CD14-positive monocyte (primary cell): ENCODE results near the gene IPO4. TPM values are rescaled to one million over a fixed set of nuclear protein-coding genes. Genes with fewer than 3 reads are reported as not detected.

Experiments
- DNase-seq, 3 donors: peaks; one replicate each; pipeline ENCODE4 v3.0.0-alpha.2; 2011 to 2022
- H2AFZ ChIP-seq: 2 replicates; pipeline ENCODE4 v1.6.0; 2012; ENCODE audit warnings: mild to moderate bottlenecking, low read depth, low read length, inconsistent platforms; ENCODE audit not compliant: insufficient read depth, poor library complexity, severe bottlenecking
- H3K27ac ChIP-seq, 2 donors: 1 replicate in 1 of 2; 2 replicates in 1 of 2; pipeline ENCODE4 v1.5.1; 2012 to 2013; ENCODE audit warnings: low read length in 2 of 2, control low read depth in 1 of 2, inconsistent platforms in 1 of 2, low read depth in 1 of 2, mild to moderate bottlenecking in 1 of 2
- H3K27me3 ChIP-seq, 2 donors: one replicate each; pipeline versions ENCODE4 v1.6.0 to v1.6.1; 2011 to 2013; ENCODE audit warnings: low read length in 2 of 2; ENCODE audit not compliant: control insufficient read depth in 2 of 2, insufficient read depth in 2 of 2
- H3K36me3 ChIP-seq, 2 donors: replicated peaks in 1 of 2; 1 replicate in 1 of 2; 2 replicates in 1 of 2; pipeline versions ENCODE4 v1.5.1 to v1.6.1; 2012 to 2013; ENCODE audit warnings: low read length in 2 of 2, control low read depth in 1 of 2, inconsistent platforms in 1 of 2, mild to moderate bottlenecking in 1 of 2; ENCODE audit not compliant: insufficient read depth in 2 of 2, control insufficient read depth in 1 of 2
- H3K4me1 ChIP-seq, 2 donors: 1 replicate in 1 of 2; 2 replicates in 1 of 2; pipeline versions ENCODE4 v1.5.1 to v1.6.1; 2012 to 2013; ENCODE audit warnings: low read length in 2 of 2, control low read depth in 1 of 2, inconsistent platforms in 1 of 2, mild to moderate bottlenecking in 1 of 2, moderate library complexity in 1 of 2; ENCODE audit not compliant: insufficient read depth in 2 of 2, control insufficient read depth in 1 of 2
- H3K4me2 ChIP-seq: replicated peaks from 2 replicates; pipeline ENCODE3; 2012; ENCODE audit warnings: low read length, moderate library complexity, mild to moderate bottlenecking; ENCODE audit not compliant: poor library complexity, severe bottlenecking; ENCODE audit errors: extremely low read depth
- H3K4me3 ChIP-seq, 3 experiments: fragments of 200-600 bp in 1 of 3; sonication (generic) in 1 of 3; replicated peaks in 1 of 3; 1 replicate in 2 of 3; 2 replicates in 1 of 3; pipeline ENCODE4 v1.5.1; 2011 to 2013; ENCODE audit warnings: low read length in 3 of 3, mild to moderate bottlenecking in 3 of 3, control low read depth in 2 of 3, low read depth in 2 of 3, inconsistent platforms in 1 of 3, moderate library complexity in 1 of 3
- H3K79me2 ChIP-seq: 2 replicates; pipeline ENCODE4 v1.6.0; 2012; ENCODE audit warnings: mild to moderate bottlenecking, control low read depth, inconsistent platforms, low read length, moderate library complexity; ENCODE audit not compliant: insufficient read depth
- H3K9ac ChIP-seq: 2 replicates; pipeline ENCODE4 v1.6.0; 2017; ENCODE audit warnings: low read length, mild to moderate bottlenecking; ENCODE audit not compliant: insufficient read depth, poor library complexity, severe bottlenecking
- H3K9me3 ChIP-seq, 2 donors: replicated peaks in 1 of 2; 1 replicate in 1 of 2; 2 replicates in 1 of 2; pipeline versions ENCODE4 v1.5.1 to v1.6.1; 2012 to 2013; ENCODE audit warnings: low read length in 2 of 2, control low read depth in 1 of 2; ENCODE audit not compliant: control insufficient read depth in 1 of 2, insufficient read depth in 1 of 2
- H4K20me1 ChIP-seq: 2 replicates; pipeline ENCODE4 v1.6.0; 2012; ENCODE audit warnings: mild to moderate bottlenecking, low read length, control low read depth, moderate library complexity; ENCODE audit not compliant: insufficient read depth
- H3K27ac Mint-ChIP-seq, 7 donors: one replicate each; pipeline ENCODE4 v1.8.0; 2020; ENCODE audit warnings: mild to moderate bottlenecking in 7 of 7, mixed read lengths in 7 of 7, moderate library complexity in 6 of 7, inconsistent platforms in 2 of 7
- H3K27me3 Mint-ChIP-seq, 3 donors: one replicate each; pipeline ENCODE4 v1.8.0; 2021 to 2022; ENCODE audit warnings: low read depth in 3 of 3, mild to moderate bottlenecking in 3 of 3, mixed read lengths in 3 of 3, moderate library complexity in 3 of 3, inconsistent platforms in 1 of 3
- H3K36me3 Mint-ChIP-seq, 2 donors: one replicate each; pipeline ENCODE4 v1.8.0; 2020; ENCODE audit warnings: mixed read lengths in 2 of 2, inconsistent platforms in 1 of 2, mild to moderate bottlenecking in 1 of 2
- H3K4me1 Mint-ChIP-seq: one replicate; pipeline ENCODE4 v1.8.0; 2020; ENCODE audit warnings: mild to moderate bottlenecking, mixed read lengths
- H3K4me3 Mint-ChIP-seq, 2 donors: one replicate each; pipeline ENCODE4 v1.8.0; 2020; ENCODE audit warnings: mild to moderate bottlenecking in 2 of 2, mixed read lengths in 2 of 2, moderate library complexity in 1 of 2
- H3K9me3 Mint-ChIP-seq, 7 donors: one replicate each; pipeline ENCODE4 v1.8.0; 2020 to 2022; ENCODE audit warnings: mixed read lengths in 7 of 7, mild to moderate bottlenecking in 6 of 7, moderate library complexity in 6 of 7, inconsistent platforms in 2 of 7
- CTCF ChIP-seq: fragments of 200-600 bp; IDR thresholded peaks from one replicate; pipeline ENCODE4 v1.8.0; 2022; ENCODE audit warnings: antibody characterized with exemption, mild to moderate bottlenecking
- WGBS: methylation state at CpG from one replicate; pipeline ENCODE4 v1.1.5; 2013; ENCODE audit warnings: missing lambda C conversion rate; ENCODE audit not compliant: insufficient coverage; 5-methylcytosine and 5-hydroxymethylcytosine counted together
- intact Hi-C, 2 donors: fragments of 100-400 bp; cut with micrococcal nuclease; formaldehyde crosslinking; loops; one replicate each; pipeline versions ENCODE4 v1.15.0 to v1.15.1; 2023
- polyA minus RNA-seq: library from RNA; depleted of rRNA, polyadenylated mRNA; stranded (reverse); fragments of >200 nt; gene quantifications from 2 replicates; pipeline ENCODE4 v1.2.3, GENCODE V29; 2012
- polyA plus RNA-seq, 3 donors: library from polyadenylated mRNA; depleted of rRNA in 1 of 3; unstranded in 2 of 3; stranded (reverse) in 1 of 3; fragments of 300-500 nt in 2 of 3; fragments of >200 nt in 1 of 3; fragmentation: Illumina TruSeq in 2 of 3; gene quantifications; 1 replicate in 2 of 3; 2 replicates in 1 of 3; pipeline ENCODE4 v1.2.3, GENCODE V29; 2012 to 2021
- total RNA-seq, 12 experiments: library from RNA in 1 of 12; stranded (reverse) in 1 of 12; fragments of 120-200 nt in 1 of 12; gene quantifications; one replicate each; pipeline ENCODE4 v1.2.4 and lab custom pipeline; 2013 to 2026; ENCODE audit warnings: mixed read lengths in 6 of 12, inconsistent platforms in 1 of 12

IPO4 gene
- total RNA-seq (2013): 9.6 TPM
- polyA plus RNA-seq (10 to 100 TPM in 1 of 3 donors, 1 to 10 TPM in 2; 4.1 to 14.2 (median 4.3) TPM), polyA minus RNA-seq (11.6 and 21.9 TPM in 2 replicates), total RNA-seq (lab: John Stamatoyannopoulos, UW) (0.16 to 1.8 (median 0.59) reads per million in 11 experiments)

DNA sequence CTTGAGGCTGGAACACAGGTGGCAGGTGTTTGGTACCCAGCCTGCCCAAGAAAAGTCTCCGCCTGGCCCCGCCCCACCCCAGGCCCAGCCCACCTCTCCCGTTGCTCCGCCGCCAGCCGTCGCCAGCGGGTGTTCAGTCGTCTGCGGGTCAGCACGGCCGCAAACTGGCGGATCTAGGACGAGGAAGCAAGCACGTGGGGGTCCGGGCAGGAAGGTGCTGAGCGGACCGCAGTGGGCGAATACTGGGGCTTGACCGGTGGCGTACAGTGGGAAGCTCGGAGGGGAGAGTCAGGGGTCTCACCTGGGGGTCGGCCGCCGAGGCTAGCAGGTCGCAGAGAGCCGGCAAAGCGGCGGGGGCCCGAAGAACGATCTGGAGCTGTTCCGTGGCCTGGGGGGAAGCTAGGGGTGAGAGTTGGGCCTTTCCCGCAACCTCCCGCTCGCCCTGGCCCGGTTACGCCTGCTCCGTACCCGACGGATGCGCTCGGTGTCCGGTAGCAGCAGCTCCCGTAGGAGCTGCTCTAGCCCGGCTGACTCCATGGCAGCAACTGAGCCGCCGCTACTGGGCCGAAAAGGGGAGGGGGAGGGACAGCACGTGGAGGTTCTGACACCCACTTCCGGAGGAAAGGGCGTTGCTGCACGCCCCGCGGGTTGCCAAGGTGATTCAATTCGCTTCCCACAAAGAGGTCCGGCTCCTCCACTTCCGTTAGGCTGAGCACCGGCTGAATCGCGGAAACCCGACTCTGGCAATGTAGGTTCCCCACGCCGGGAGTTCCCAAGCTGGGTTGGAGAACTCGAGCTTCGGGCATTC, at the start of gene IPO4:
TSS of gene IPO4 (minus strand) at position 566 of the 808 bp plus-strand sequence. CDS start at position 537, 29 bp downstream.
- Histone ChIP-seq H3K27me3 (no peaks in the 10 kb centered on the region), H3K4me1 (peaks cover 18 to 21% of the 10 kb centered on the region in 2 donors), H4K20me1 (no peaks in the 10 kb centered on the region), H3K4me3 (peak within 1 kb of the TSS; percentile 34 to 79 (median 62)), H2AFZ (peak within 1 kb of the TSS; percentile 79), H3K9me3 (no peaks in the 10 kb centered on the region), H3K4me2 (peak within 1 kb of the TSS; percentile 97), H3K27ac (peak within 1 kb of the TSS; percentile 40 to 55), H3K9ac (peak within 1 kb of the TSS; percentile 60), H3K36me3 (peaks cover 23 to 61% of the 10 kb centered on the region in 2 donors), H3K79me2 (peaks cover 16% of the 10 kb centered on the region)
- intact Hi-C loops: no loop called here
- Mint-ChIP-seq H3K27me3 (peaks cover 0 to 3% (median 1%) of the 10 kb centered on the region in 3 donors), H3K4me3 (peak within 1 kb of the TSS; percentile 83 to 88), H3K4me1 (peaks cover 27% of the 10 kb centered on the region), H3K9me3 (no peaks in the 10 kb centered on the region), H3K27ac (peak within 1 kb of the TSS; percentile 69 to 95 (median 88)), H3K36me3 (peaks cover 51 to 65% of the 10 kb centered on the region in 2 donors)
- under 1% methylated on average over 63 of the region's 65 CpGs for WGBS
- peak; percentile 97 to 99 (median 98) for DNase-seq
- TF ChIP-seq CTCF: no peak

DNA sequence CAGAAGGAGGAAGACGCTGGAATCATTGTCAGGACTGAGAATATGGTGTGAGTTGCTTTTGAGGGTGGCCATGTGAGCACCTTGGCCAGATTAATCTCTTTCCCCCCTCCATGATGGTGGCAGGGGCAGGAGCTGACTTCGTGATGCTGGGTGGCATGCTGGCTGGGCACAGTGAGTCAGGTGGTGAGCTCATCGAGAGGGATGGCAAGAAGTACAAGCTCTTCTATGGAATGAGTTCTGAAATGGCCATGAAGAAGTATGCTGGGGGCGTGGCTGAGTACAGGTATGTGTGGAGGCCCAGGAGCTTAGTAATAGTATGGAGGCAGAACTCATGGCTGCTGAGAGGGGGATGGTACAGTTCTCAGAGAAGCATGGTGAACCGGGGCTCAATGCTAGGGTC, 49.5 kb upstream of the IPO4 start:
- H3K4me1 ChIP-seq: peaks cover 47 to 62% of the 10 kb centered on the region in 2 donors
- peaks cover 66 to 69% of the 10 kb centered on the region in 2 donors for H3K36me3 Mint-ChIP-seq
- H3K27me3 ChIP-seq: no peaks in the 10 kb centered on the region
- WGBS: 90% methylated on average over 2 of the region's 5 CpGs
- no peak for DNase-seq
- H3K9me3 ChIP-seq: no peaks in the 10 kb centered on the region
- peaks cover 56 to 75% of the 10 kb centered on the region in 2 donors for H3K36me3 ChIP-seq
- peaks cover 77% of the 10 kb centered on the region for H3K79me2 ChIP-seq
- no peak overlapping the region for H3K4me2 ChIP-seq
- H3K4me3 Mint-ChIP-seq: no peak overlapping the region
- H3K27ac ChIP-seq: peak overlapping the region in 1 of 2 donors; percentile 45
- H2AFZ ChIP-seq: no peak overlapping the region
- intact Hi-C loops: loop anchor here in 1 of 2 donors (10.0 kb wide), 1 partner anchor 103 kb away; the partner anchor contains the start of genes FITM1 and PSME1
- peaks cover 69% of the 10 kb centered on the region for H3K4me1 Mint-ChIP-seq
- H4K20me1 ChIP-seq: peaks cover 77% of the 10 kb centered on the region
- H3K4me3 ChIP-seq: no peak overlapping the region
- no peaks in the 10 kb centered on the region for H3K27me3 Mint-ChIP-seq
- no peak for TF ChIP-seq CTCF
- H3K9ac ChIP-seq: no peak overlapping the region
- H3K9me3 Mint-ChIP-seq: no peaks in the 10 kb centered on the region
- H3K27ac Mint-ChIP-seq: peak overlapping the region in 5 of 7 donors; percentile 52 to 77 (median 67)
